H1 (cell line): Measurements from ENCODE around the gene MYO5B. TPM values are rescaled to one million over a fixed set of nuclear protein-coding genes. Genes with fewer than 3 reads are reported as not detected.

Experiments used
- GABPA ChIP-seq: IDR thresholded peaks from 2 replicates; pipeline ENCODE4 v1.6.1; 2011; ENCODE audit warnings: mild to moderate bottlenecking, low read length, moderate library complexity, borderline replicate concordance; ENCODE audit not compliant: insufficient read depth
- MAFK ChIP-seq: IDR thresholded peaks from 2 replicates; pipeline ENCODE4 v1.6.1; 2012; ENCODE audit warnings: low read depth, mild to moderate bottlenecking, improper control_type of control experiment, low read length
- RNF2 ChIP-seq: fragments of 200-900, 300-1000 bp; sonication (generic); IDR thresholded peaks from 2 replicates; pipeline ENCODE4 v1.7.1; 2016; ENCODE audit warnings: borderline replicate concordance, low read depth, mild to moderate bottlenecking, antibody characterized with exemption, low read length; ENCODE audit not compliant: poor library complexity, severe bottlenecking; ENCODE audit errors: missing control alignments
- SAP30 ChIP-seq: fragments of 300-600 bp; sonication (generic); IDR thresholded peaks from 2 replicates; pipeline ENCODE4 v1.7.1; 2012; ENCODE audit warnings: low read length, moderate library complexity, mild to moderate bottlenecking, inconsistent platforms; ENCODE audit not compliant: insufficient read depth, insufficient replicate concordance
- YY1 ChIP-seq: IDR thresholded peaks from 2 replicates; pipeline ENCODE4 v1.6.1; 2011; ENCODE audit warnings: low read depth, mild to moderate bottlenecking, low read length
- polyA plus RNA-seq, 7 experiments: library from polyadenylated mRNA; depleted of rRNA in 3 of 7; stranded (reverse) in 5 of 7; unstranded in 2 of 7; fragments of >200 nt in 5 of 7; fragments of 200-250 nt in 2 of 7; gene quantifications; 1 replicate in 5 of 7; 2 replicates in 1 of 7; 4 replicates in 1 of 7; pipeline versions ENCODE4 v1.2.1 to v1.2.3, GENCODE V29; 2011 to 2013; ENCODE audit warnings: missing spikeins in 2 of 7, mixed read lengths in 2 of 7
- total RNA-seq: library from RNA; stranded (reverse); fragmentation: NEBNext Ultra II Directional; extraction: Animal tissue kit (Norgen Biotek cat#: 25700); gene quantifications from 2 replicates; pipeline ENCODE4 v1.2.1, GENCODE V29; 2021
- TF ChIP-seq, protein P1 (sequence below): IDR thresholded peaks from 2 replicates; pipeline ENCODE4 v1.6.1; 2011; ENCODE audit warnings: low read length, improper control_type of control experiment

The MYO5B gene
- total and polyA plus RNA-seq, 2 of the 8 experiments (the other 6 are each of a cell fraction or from before 2014, with no cell fraction given), result 6.4 to 7.7 TPM

DNA sequence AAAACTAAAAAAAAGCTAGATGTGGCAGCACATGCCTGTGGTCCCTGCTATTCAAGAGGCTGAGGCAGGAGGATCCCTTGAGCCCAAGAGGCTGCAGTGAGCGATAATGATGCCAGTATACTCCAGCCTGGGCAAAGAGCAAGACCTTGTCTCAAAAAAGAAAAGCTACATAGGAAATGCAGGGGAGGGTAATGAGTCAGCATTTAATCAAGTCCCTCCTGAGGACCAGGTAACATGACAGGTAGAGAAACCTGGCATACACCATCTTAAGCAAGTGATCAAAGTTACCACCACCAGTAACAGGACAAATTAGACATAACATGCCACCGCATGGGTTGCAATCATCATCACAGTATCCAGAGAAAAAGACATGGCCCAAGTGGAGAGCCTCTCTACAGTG lies 25.8 kb downstream of the MYO5B start (continued):
- TF ChIP-seq, protein P1, sequence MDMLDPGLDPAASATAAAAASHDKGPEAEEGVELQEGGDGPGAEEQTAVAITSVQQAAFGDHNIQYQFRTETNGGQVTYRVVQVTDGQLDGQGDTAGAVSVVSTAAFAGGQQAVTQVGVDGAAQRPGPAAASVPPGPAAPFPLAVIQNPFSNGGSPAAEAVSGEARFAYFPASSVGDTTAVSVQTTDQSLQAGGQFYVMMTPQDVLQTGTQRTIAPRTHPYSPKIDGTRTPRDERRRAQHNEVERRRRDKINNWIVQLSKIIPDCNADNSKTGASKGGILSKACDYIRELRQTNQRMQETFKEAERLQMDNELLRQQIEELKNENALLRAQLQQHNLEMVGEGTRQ, result no peak
- TF ChIP-seq SAP30 (no peak), MAFK (no peak), YY1 (no peak), RNF2 (no peak), GABPA (no peak)
